ENCODE data around the gene NEGR1.

DNA sequence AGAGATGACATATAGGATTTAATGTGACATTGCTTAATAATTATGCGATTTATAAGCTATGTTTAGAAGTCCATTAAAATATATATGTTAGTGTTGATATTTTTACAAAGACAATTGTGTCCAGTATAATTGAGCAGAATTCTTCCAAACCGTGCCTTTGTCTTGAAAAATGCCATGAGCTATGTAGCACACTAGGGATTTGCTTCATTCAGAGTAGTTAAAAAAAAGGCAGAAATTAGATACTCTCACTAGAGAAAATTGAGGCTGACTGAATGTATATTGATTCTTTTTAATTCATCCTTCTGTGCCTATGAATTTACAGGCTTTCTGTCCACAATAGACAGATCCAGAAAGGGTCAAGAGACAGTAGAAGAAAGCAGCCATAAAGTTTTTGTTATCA is 429.0 kb downstream of the NEGR1 start:
- TF ChIP-seq, protein P1, sequence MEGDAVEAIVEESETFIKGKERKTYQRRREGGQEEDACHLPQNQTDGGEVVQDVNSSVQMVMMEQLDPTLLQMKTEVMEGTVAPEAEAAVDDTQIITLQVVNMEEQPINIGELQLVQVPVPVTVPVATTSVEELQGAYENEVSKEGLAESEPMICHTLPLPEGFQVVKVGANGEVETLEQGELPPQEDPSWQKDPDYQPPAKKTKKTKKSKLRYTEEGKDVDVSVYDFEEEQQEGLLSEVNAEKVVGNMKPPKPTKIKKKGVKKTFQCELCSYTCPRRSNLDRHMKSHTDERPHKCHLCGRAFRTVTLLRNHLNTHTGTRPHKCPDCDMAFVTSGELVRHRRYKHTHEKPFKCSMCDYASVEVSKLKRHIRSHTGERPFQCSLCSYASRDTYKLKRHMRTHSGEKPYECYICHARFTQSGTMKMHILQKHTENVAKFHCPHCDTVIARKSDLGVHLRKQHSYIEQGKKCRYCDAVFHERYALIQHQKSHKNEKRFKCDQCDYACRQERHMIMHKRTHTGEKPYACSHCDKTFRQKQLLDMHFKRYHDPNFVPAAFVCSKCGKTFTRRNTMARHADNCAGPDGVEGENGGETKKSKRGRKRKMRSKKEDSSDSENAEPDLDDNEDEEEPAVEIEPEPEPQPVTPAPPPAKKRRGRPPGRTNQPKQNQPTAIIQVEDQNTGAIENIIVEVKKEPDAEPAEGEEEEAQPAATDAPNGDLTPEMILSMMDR (IDR thresholded peaks at IDR 0.05; ENCODE audit: low read depth, low read length): no peak
- no peak for TF ChIP-seq EZH2phosphoT487 (IDR thresholded peaks at IDR 0.05; ENCODE audit: low read depth)
